ENCODE measurements around the gene SP6. TPM values are rescaled to one million over a fixed set of nuclear protein-coding genes. Genes with fewer than 3 reads are reported as not detected.

SP6 gene
- total RNA-seq, 1 experiment from 2014 or later = 3.1 TPM

GRCh38 chr17:47830396-47831002, 20.5 kb downstream of the SP6 start:
- Histone ChIP-seq H3K4me2 (ENCODE audit: low read length) (peak overlapping the region; percentile 95), H3F3A (ENCODE audit: low read length, unreplicated experiment) (no peaks in the 10 kb centered on the region), H3K27ac (ENCODE audit: low read length) (peak overlapping the region; percentile 11), H3K4me3 (ENCODE audit: low read length) (peak overlapping the region; percentile 71), H3K9me2 (replicated peaks; ENCODE audit: low read length) (no peaks in the 10 kb centered on the region), H3K36me3 (ENCODE audit: low read depth, low read length) (peaks cover 23% of the 10 kb centered on the region), H3K79me2 (ENCODE audit: low read length) (peaks cover 28% of the 10 kb centered on the region), H4K20me1 (ENCODE audit: low read length) (no peaks in the 10 kb centered on the region), H3K4me1 (ENCODE audit: insufficient read depth, low read length) (peaks cover 17% of the 10 kb centered on the region), H3K27me3 (ENCODE audit: low read length) (no peaks in the 10 kb centered on the region), H3K9ac (ENCODE audit: low read length) (peak overlapping the region; percentile 74), H2AFZ (ENCODE audit: low read length) (no peak overlapping the region), H3K9me3 (ENCODE audit: low read length) (no peaks in the 10 kb centered on the region)
- no TSS peak for BruUV-seq (replicated peaks)
- no peak for DNase-seq
- ChIA-PET POLR2A (ENCODE audit: unreplicated experiment) (interaction anchor here (0.6 kb wide), 1 partner anchor 63 kb away, joined by 3 read pairs; no protein-coding TSS in a partner anchor), CTCF (interaction anchor here (0.9 kb wide), 1 partner anchor 14 kb away, joined by 3 read pairs; no protein-coding TSS in a partner anchor)
- no peak for ATAC-seq
- TF ChIP-seq CTCF (conservative IDR thresholded peaks at IDR 0.05; ENCODE audit: low read depth, low read length) = no peak
- TF ChIP-seq EZH2phosphoT487 (IDR thresholded peaks at IDR 0.05; ENCODE audit: borderline replicate concordance, low read length) = no peak
- TF ChIP-seq EZH2 (IDR thresholded peaks at IDR 0.05; ENCODE audit: low read length, unreplicated experiment) = no peak
- intact Hi-C loops (cut with micrococcal nuclease) = loop anchor here (1.0 to 2.0 kb wide), 2 partner anchors 9 to 54 kb away; partner anchors contain the start of gene OSBPL7

- Histone ChIP-seq H2AFZ (ENCODE audit: low read length) (no peak overlapping the region), H3F3A (ENCODE audit: low read length, unreplicated experiment) (no peaks in the 10 kb centered on the region), H3K4me3 (ENCODE audit: low read length) (peak overlapping the region; percentile 71), H3K79me2 (ENCODE audit: low read length) (peaks cover 28% of the 10 kb centered on the region), H3K36me3 (ENCODE audit: low read depth, low read length) (peaks cover 26% of the 10 kb centered on the region), H3K4me1 (ENCODE audit: insufficient read depth, low read length) (peaks cover 17% of the 10 kb centered on the region), H3K27ac (ENCODE audit: low read length) (no peak overlapping the region), H3K9ac (ENCODE audit: low read length) (no peak overlapping the region), H3K4me2 (ENCODE audit: low read length) (peak overlapping the region; percentile 95), H3K9me2 (replicated peaks; ENCODE audit: low read length) (no peaks in the 10 kb centered on the region), H3K9me3 (ENCODE audit: low read length) (no peaks in the 10 kb centered on the region), H3K27me3 (ENCODE audit: low read length) (no peaks in the 10 kb centered on the region), H4K20me1 (ENCODE audit: low read length) (no peaks in the 10 kb centered on the region)
- DNase-seq = no peak
- no TSS peak for BruUV-seq (replicated peaks)
- intact Hi-C loops (cut with micrococcal nuclease) = loop anchor here (2.0 kb wide), 1 partner anchor 53 kb away; no protein-coding TSS in a partner anchor
- TF ChIP-seq CTCF (conservative IDR thresholded peaks at IDR 0.05; ENCODE audit: low read depth, low read length) = no peak
- TF ChIP-seq EZH2 (IDR thresholded peaks at IDR 0.05; ENCODE audit: low read length, unreplicated experiment) = no peak
- TF ChIP-seq EZH2phosphoT487 (IDR thresholded peaks at IDR 0.05; ENCODE audit: borderline replicate concordance, low read length) = no peak
- ChIA-PET CTCF (interaction anchor here (1.1 kb wide), 1 partner anchor 117 kb away, joined by 3 read pairs; no protein-coding TSS in a partner anchor), POLR2A (ENCODE audit: unreplicated experiment) (no interaction called here)
- no peak for ATAC-seq
Observed at GRCh38 chr17:47829870-47830269, 21.1 kb downstream of the SP6 start.

GRCh38 chr17:47823519-47823918, 27.4 kb downstream of the SP6 start:
- H3F3A ChIP-seq (ENCODE audit: low read length, unreplicated experiment) = no peaks in the 10 kb centered on the region
- no peaks in the 10 kb centered on the region for H3K27me3 ChIP-seq (ENCODE audit: low read length)
- H3K4me2 ChIP-seq (ENCODE audit: low read length) = no peak overlapping the region
- peaks cover 25% of the 10 kb centered on the region for H3K4me1 ChIP-seq (ENCODE audit: insufficient read depth, low read length)
- H3K79me2 ChIP-seq (ENCODE audit: low read length) = peaks cover 18% of the 10 kb centered on the region
- H3K27ac ChIP-seq (ENCODE audit: low read length) = no peak overlapping the region
- H3K9me3 ChIP-seq (ENCODE audit: low read length) = no peaks in the 10 kb centered on the region
- no peak overlapping the region for H2AFZ ChIP-seq (ENCODE audit: low read length)
- intact Hi-C loops (cut with micrococcal nuclease) = no loop called here
- ChIA-PET CTCF (no interaction called here), POLR2A (ENCODE audit: unreplicated experiment) (no interaction called here)
- no peaks in the 10 kb centered on the region for H3K9me2 ChIP-seq (replicated peaks; ENCODE audit: low read length)
- H3K4me3 ChIP-seq (ENCODE audit: low read length) = no peak overlapping the region
- no peak for DNase-seq
- H3K9ac ChIP-seq (ENCODE audit: low read length) = no peak overlapping the region
- H3K36me3 ChIP-seq (ENCODE audit: low read depth, low read length) = peaks cover 33% of the 10 kb centered on the region
- no peaks in the 10 kb centered on the region for H4K20me1 ChIP-seq (ENCODE audit: low read length)
- ATAC-seq = no peak
- no peak for TF ChIP-seq EZH2 (IDR thresholded peaks at IDR 0.05; ENCODE audit: low read length, unreplicated experiment)
- TF ChIP-seq EZH2phosphoT487 (IDR thresholded peaks at IDR 0.05; ENCODE audit: borderline replicate concordance, low read length) = no peak
- TF ChIP-seq CTCF (conservative IDR thresholded peaks at IDR 0.05; ENCODE audit: low read depth, low read length) = no peak
- BruUV-seq (replicated peaks) = TSS peak; percentile 18

Data from PC-3 (cell line).